ENCODE measurements around the gene MX2. TPM values are rescaled to one million over a fixed set of nuclear protein-coding genes. Genes with fewer than 3 reads are reported as not detected.

MX2 gene
- total RNA-seq, 2 experiments from 2014 or later = 9.2 to 10.3 TPM

DNA sequence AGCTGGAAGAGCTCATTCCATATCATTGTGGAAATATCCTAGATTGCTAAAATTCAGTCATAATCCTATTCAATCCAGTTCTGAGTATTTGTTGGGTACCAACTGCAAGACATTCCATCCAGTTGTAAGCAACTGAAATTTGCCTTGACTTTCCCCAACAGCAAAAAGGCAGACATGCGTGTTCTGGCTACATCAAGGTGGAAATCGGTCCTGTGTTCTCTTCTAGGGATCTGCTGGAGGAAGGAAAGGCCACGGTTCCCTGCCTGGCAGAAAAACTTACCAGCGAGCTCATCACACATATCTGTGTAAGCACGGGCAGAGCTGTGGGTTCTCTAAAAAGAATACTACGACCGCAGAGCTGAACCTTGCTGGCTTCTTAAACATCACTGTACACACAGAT is 81.7 kb downstream of the MX2 start:
- TF ChIP-seq, protein P1, sequence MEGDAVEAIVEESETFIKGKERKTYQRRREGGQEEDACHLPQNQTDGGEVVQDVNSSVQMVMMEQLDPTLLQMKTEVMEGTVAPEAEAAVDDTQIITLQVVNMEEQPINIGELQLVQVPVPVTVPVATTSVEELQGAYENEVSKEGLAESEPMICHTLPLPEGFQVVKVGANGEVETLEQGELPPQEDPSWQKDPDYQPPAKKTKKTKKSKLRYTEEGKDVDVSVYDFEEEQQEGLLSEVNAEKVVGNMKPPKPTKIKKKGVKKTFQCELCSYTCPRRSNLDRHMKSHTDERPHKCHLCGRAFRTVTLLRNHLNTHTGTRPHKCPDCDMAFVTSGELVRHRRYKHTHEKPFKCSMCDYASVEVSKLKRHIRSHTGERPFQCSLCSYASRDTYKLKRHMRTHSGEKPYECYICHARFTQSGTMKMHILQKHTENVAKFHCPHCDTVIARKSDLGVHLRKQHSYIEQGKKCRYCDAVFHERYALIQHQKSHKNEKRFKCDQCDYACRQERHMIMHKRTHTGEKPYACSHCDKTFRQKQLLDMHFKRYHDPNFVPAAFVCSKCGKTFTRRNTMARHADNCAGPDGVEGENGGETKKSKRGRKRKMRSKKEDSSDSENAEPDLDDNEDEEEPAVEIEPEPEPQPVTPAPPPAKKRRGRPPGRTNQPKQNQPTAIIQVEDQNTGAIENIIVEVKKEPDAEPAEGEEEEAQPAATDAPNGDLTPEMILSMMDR (IDR thresholded peaks at IDR 0.05) = no peak
- H3K36me3 Mint-ChIP-seq (ENCODE audit: low read depth) = peaks cover 20% of the 10 kb centered on the region
- no peaks in the 10 kb centered on the region for H3K4me1 Mint-ChIP-seq (ENCODE audit: low read depth)
- H3K4me3 Mint-ChIP-seq = no peak overlapping the region
- ATAC-seq = no peak
- DNase-seq = no peak
- ChIA-PET POLR2A (interaction anchor here (1.1 kb wide), 1 partner anchor 21 kb away, joined by 3 read pairs; no protein-coding TSS in a partner anchor), CTCF (interaction anchor here (1.5 kb wide), 1 partner anchor 160 kb away, joined by 4 read pairs; no protein-coding TSS in a partner anchor)
- no peaks in the 10 kb centered on the region for H3K27me3 Mint-ChIP-seq
- H3K27ac Mint-ChIP-seq = no peak overlapping the region
- intact Hi-C loops (cut with micrococcal nuclease) = no loop called here
- H3K9me3 Mint-ChIP-seq = no peaks in the 10 kb centered on the region

DNA sequence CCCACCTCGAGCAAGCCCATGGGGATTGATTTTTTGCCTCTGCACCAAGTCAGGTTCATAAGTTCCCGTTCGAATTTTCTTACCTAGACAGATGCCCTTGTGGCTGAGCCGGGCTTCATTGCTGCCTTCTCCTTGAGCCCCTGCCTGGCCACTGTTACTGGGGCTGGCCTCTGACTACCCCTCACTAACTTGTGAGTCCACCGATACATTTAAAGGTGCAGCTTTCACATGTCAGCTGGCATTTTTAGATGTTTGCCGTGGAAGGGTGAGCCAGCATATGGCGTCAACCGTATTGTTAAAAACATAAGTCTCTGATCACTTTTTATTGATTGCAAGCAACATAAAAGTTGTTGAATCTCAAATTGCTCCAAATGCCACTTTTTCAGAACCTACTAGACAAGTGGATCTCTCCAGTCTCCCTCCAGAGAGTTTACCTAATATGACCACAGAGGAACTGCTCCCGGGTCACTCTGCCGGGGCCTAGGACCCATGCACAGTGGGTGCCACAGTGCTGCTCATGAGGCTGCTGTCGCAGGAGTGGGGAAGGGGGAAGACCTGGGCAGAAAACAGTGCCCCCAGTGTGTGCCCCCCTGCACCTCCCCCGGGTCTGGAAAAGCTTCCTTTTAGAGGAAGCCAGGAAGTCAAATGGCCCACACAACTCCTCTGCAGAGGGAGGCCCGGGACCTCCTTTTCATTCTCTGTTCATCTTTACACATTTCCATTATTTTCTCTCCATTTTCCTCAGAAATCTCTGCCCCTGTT is 83.1 kb downstream of the MX2 start:
- DNase-seq (no peak), ATAC-seq (no peak)
- H3K4me1 Mint-ChIP-seq (ENCODE audit: low read depth) = no peaks in the 10 kb centered on the region
- no peaks in the 10 kb centered on the region for H3K27me3 Mint-ChIP-seq
- intact Hi-C loops (cut with micrococcal nuclease) = no loop called here
- H3K9me3 Mint-ChIP-seq = no peaks in the 10 kb centered on the region
- ChIA-PET POLR2A (no interaction called here), CTCF (no interaction called here)
- TF ChIP-seq, protein P1 (IDR thresholded peaks at IDR 0.05) = no peak
- peaks cover 15% of the 10 kb centered on the region for H3K36me3 Mint-ChIP-seq (ENCODE audit: low read depth)
- no peak overlapping the region for H3K27ac Mint-ChIP-seq
- no peak overlapping the region for H3K4me3 Mint-ChIP-seq

DNA sequence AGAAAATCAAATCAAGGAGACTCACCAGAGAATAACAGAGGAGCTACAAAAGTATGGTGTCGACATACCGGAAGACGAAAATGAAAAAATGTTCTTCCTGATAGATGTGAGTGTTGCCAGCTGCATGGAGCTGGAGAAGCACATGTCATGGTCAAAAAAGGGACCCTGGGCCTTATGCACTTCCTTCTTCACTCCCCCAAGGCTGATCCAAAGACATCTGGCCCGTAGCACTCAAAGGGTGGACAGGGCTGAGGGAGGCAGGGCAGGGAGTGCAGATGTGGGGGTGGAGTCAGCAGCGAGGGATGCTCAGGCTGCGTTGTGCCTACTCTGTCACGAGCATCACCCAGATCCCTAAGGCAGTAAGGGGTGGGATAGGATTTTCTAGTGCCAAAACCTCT is 83.6 kb downstream of the MX2 start:
- ATAC-seq (no peak), DNase-seq (no peak)
- peaks cover 16% of the 10 kb centered on the region for H3K36me3 Mint-ChIP-seq (ENCODE audit: low read depth)
- intact Hi-C loops (cut with micrococcal nuclease) = no loop called here
- no peak overlapping the region for H3K4me3 Mint-ChIP-seq
- no peaks in the 10 kb centered on the region for H3K9me3 Mint-ChIP-seq
- no peaks in the 10 kb centered on the region for H3K27me3 Mint-ChIP-seq
- ChIA-PET CTCF (no interaction called here), POLR2A (no interaction called here)
- no peaks in the 10 kb centered on the region for H3K4me1 Mint-ChIP-seq (ENCODE audit: low read depth)
- H3K27ac Mint-ChIP-seq = no peak overlapping the region
- TF ChIP-seq, protein P1 (IDR thresholded peaks at IDR 0.05) = no peak

DNA sequence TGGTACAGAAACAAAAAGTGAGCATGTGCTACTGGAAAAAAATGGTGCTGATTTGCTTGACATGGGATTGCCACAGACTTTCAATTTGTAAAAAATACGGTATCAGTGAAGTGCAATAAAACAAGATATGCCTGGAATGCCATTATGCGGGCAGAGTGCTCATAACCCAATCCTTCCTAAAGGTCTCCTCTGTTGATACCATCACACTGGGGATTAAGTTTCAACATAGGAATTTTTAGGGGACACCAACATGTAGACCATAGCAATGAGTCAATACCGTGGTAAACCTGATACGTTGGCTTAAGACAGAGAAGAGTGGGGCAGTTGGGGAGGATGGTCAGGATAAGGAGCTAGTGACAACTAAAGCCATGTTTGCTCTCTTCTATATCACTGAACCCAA is 84.8 kb downstream of the MX2 start:
- Mint-ChIP-seq H3K36me3 (ENCODE audit: low read depth) (peaks cover 15% of the 10 kb centered on the region), H3K9me3 (no peaks in the 10 kb centered on the region), H3K4me1 (ENCODE audit: low read depth) (no peaks in the 10 kb centered on the region), H3K4me3 (no peak overlapping the region), H3K27ac (no peak overlapping the region), H3K27me3 (no peaks in the 10 kb centered on the region)
- ATAC-seq (no peak), DNase-seq (no peak)
- intact Hi-C loops (cut with micrococcal nuclease) = no loop called here
- POLR2A ChIA-PET = no interaction called here
- TF ChIP-seq, protein P1 (IDR thresholded peaks at IDR 0.05) = no peak
- CTCF ChIA-PET = interaction anchor here (0.7 to 1.2 kb wide), 2 partner anchors 79 to 163 kb away, joined by 3 read pairs; no protein-coding TSS in a partner anchor

DNA sequence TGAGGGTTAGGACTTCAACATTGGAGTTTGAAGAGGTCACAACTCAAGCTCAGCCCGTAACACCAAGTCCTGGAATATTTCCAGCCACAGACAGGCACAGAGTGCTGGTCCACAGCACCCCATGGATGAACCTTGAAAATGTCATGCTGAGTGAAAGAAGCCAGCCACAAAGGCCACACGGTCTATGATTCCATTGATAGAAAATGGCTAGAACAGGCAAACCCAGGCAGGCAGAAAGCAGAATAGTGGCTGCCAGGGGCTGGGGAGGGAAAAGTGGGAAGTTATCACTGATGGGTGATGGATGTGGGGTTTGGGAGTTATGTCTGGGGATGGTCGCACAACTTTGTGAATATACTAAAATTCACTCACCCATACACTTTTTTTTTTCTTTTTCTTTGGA is 85.5 kb downstream of the MX2 start:
- ATAC-seq (no peak), DNase-seq (no peak)
- H3K4me1 Mint-ChIP-seq (ENCODE audit: low read depth) = no peaks in the 10 kb centered on the region
- ChIA-PET CTCF (interaction anchor here (1.2 kb wide), 1 partner anchor 164 kb away, joined by 3 read pairs; no protein-coding TSS in a partner anchor), POLR2A (no interaction called here)
- TF ChIP-seq, protein P1 (IDR thresholded peaks at IDR 0.05) = no peak
- intact Hi-C loops (cut with micrococcal nuclease) = no loop called here
- no peaks in the 10 kb centered on the region for H3K9me3 Mint-ChIP-seq
- peaks cover 12% of the 10 kb centered on the region for H3K36me3 Mint-ChIP-seq (ENCODE audit: low read depth)
- H3K27ac Mint-ChIP-seq = no peak overlapping the region
- no peaks in the 10 kb centered on the region for H3K27me3 Mint-ChIP-seq
- H3K4me3 Mint-ChIP-seq = no peak overlapping the region
